K562 (cell line): ENCODE results near the gene GRK1. TPM values are rescaled to one million over a fixed set of nuclear protein-coding genes. Genes with fewer than 3 reads are reported as not detected.
A peak's percentile ranks its signal among the peaks of the same experiment; 100 is the strongest.

Source experiments
- ATAC-seq: fragments of 200-7000 bp; cut with Tn5 transposase; 3 replicates; pipeline ENCODE4 v1.9.1; 2020; ENCODE audit warnings: moderate library complexity
- BruUV-seq: library from RNA; stranded (reverse); fragments of 400-500 nt; replicated peaks from 2 replicates; lab custom pipeline; 2021; lab: Mats Ljungman, UMichigan
- CTCF ChIA-PET: fragments of 300-600 bp; formaldehyde crosslinking; extraction: SDS; loops from one replicate; lab custom pipeline; 2021; ENCODE audit warnings: low intra/inter-chr PET ratio; lab: Yijun Ruan, JAX
- POLR2A ChIA-PET: fragments of 300-600, 350-650 bp; sonication (Branson Sonifier 250); formaldehyde crosslinking; extraction: SDS; loops from one replicate; lab custom pipeline; 2021; ENCODE audit warnings: antibody characterized with exemption, inconsistent platforms; lab: Yijun Ruan, JAX
- DNase-seq, 4 experiments: peaks; one replicate each; pipeline versions ENCODE4 v3.0.0 to v3.0.0-alpha.2; 2011 to 2018; ENCODE audit warnings: low spot score in 3 of 4, mixed read lengths in 3 of 4; ENCODE audit errors: extremely low read depth in 1 of 4
- FAIRE-seq: peaks from 2 replicates; lab custom pipeline; 2011; peaks lifted over from hg19 to GRCh38; lab: Jason Lieb, UNC
- H2AFZ ChIP-seq: 2 replicates; pipeline ENCODE4 v1.6.0; 2011; ENCODE audit warnings: low read depth, low read length, control low read depth, inconsistent platforms
- H3K27ac ChIP-seq: fragments of 200-600 bp; 3 replicates; pipeline ENCODE4 v1.8.0; 2011; ENCODE audit warnings: low read depth, mild to moderate bottlenecking, control low read depth, inconsistent platforms, low read length, moderate library complexity, mixed read lengths; ENCODE audit errors: extremely low read depth
- H3K27me3 ChIP-seq, 2 experiments: fragments of 300-600 bp in 1 of 2; 2 replicates in 1 of 2; 3 replicates in 1 of 2; pipeline versions ENCODE4 v1.6.0 to v1.8.0; 2011; ENCODE audit warnings: inconsistent platforms in 2 of 2, low read length in 2 of 2, mild to moderate bottlenecking in 1 of 2, mixed read lengths in 1 of 2, moderate library complexity in 1 of 2; ENCODE audit not compliant: control insufficient read depth in 2 of 2, insufficient read depth in 2 of 2
- H3K36me3 ChIP-seq: fragments of 300-600 bp; 3 replicates; pipeline ENCODE4 v1.8.0; 2011; ENCODE audit warnings: mild to moderate bottlenecking, low read length, inconsistent platforms; ENCODE audit not compliant: control insufficient read depth, insufficient read depth
- H3K4me1 ChIP-seq, 2 experiments: fragments of 200-600 bp in 1 of 2; replicated peaks in 1 of 2; 2 replicates in 1 of 2; 3 replicates in 1 of 2; pipeline versions ENCODE4 v1.5.1 to v1.8.0; 2011; ENCODE audit warnings: inconsistent platforms in 2 of 2, low read length in 2 of 2, mild to moderate bottlenecking in 1 of 2, mixed read lengths in 1 of 2, moderate library complexity in 1 of 2; ENCODE audit not compliant: control insufficient read depth in 2 of 2, insufficient read depth in 2 of 2
- H3K4me2 ChIP-seq: 2 replicates; pipeline ENCODE4 v1.6.1; 2011; ENCODE audit warnings: low read length, control low read depth, inconsistent platforms, mixed read lengths; ENCODE audit not compliant: insufficient read depth
- H3K4me3 ChIP-seq: fragments of 200-600 bp; sonication (generic), shearing (Covaris generic); 2 replicates; pipeline ENCODE4 v1.5.1; 2016; ENCODE audit warnings: control low read depth, inconsistent platforms
- H3K79me2 ChIP-seq: fragments of 200-600 bp; 3 replicates; pipeline ENCODE4 v1.8.0; 2011; ENCODE audit warnings: low read length, inconsistent platforms; ENCODE audit not compliant: control insufficient read depth, insufficient read depth
- H3K9ac ChIP-seq, 2 experiments: 2 replicates each; pipeline versions ENCODE4 v1.6.0 to v1.6.1; 2011; ENCODE audit warnings: low read depth in 2 of 2, low read length in 2 of 2, control low read depth in 1 of 2, inconsistent platforms in 1 of 2, mild to moderate bottlenecking in 1 of 2, mixed read lengths in 1 of 2; ENCODE audit not compliant: insufficient read depth in 1 of 2
- H3K9me1 ChIP-seq: one replicate; pipeline ENCODE4 v1.6.0; 2011; ENCODE audit warnings: inconsistent platforms, mild to moderate bottlenecking, low read length, moderate library complexity; ENCODE audit not compliant: control insufficient read depth, insufficient read depth
- H3K9me3 ChIP-seq: replicated peaks from 2 replicates; pipeline ENCODE4 v1.5.1; 2011; ENCODE audit warnings: low read depth, low read length, inconsistent platforms; ENCODE audit not compliant: control insufficient read depth, insufficient read depth
- H4K20me1 ChIP-seq: replicated peaks from 2 replicates; pipeline ENCODE4 v1.6.1; 2011; ENCODE audit warnings: low read length, inconsistent platforms, mixed read lengths; ENCODE audit not compliant: control insufficient read depth, insufficient read depth
- ASH1L ChIP-seq: fragments of 450-650 bp; IDR thresholded peaks from 2 replicates; pipeline ENCODE4 v1.6.1; 2018; ENCODE audit warnings: borderline replicate concordance, mild to moderate bottlenecking, low read depth; ENCODE audit not compliant: partially characterized antibody
- BRD4 ChIP-seq: fragments of 200-600 bp; sonication (generic); IDR thresholded peaks from 2 replicates; pipeline ENCODE4 v1.6.1; 2017; ENCODE audit warnings: inconsistent platforms
- DACH1 ChIP-seq: fragments of 450-650 bp; IDR thresholded peaks from 2 replicates; pipeline ENCODE4 v1.6.1; 2018; ENCODE audit not compliant: partially characterized antibody
- HIVEP1 ChIP-seq: fragments of 250-450 bp; sonication (Bioruptor Pico); IDR thresholded peaks from 2 replicates; pipeline ENCODE4 v1.4.0; 2020; ENCODE audit warnings: mild to moderate bottlenecking
- SMC3 ChIP-seq: conservative IDR thresholded peaks from 2 replicates; pipeline ENCODE4 v1.6.1; 2011; ENCODE audit warnings: low read depth, low read length, improper control_type of control experiment; ENCODE audit not compliant: insufficient read depth
- ZNF316 ChIP-seq: fragments of 450-650 bp; IDR thresholded peaks from 2 replicates; pipeline ENCODE4 v1.6.1; 2016
- ZNF764 ChIP-seq: fragments of 250-450 bp; sonication (Bioruptor Pico); IDR thresholded peaks from 2 replicates; pipeline ENCODE4 v1.4.0; 2020; ENCODE audit warnings: low read depth, mild to moderate bottlenecking, moderate library complexity
- WGBS: fragments of 100-300 bp; shearing (Covaris generic); methylation state at CpG from one replicate; pipeline ENCODE4 v1.1.6; 2016; ENCODE audit warnings: low coverage, mixed read lengths; ENCODE audit not compliant: insufficient coverage; ENCODE audit errors: missing lambda C conversion rate; 5-methylcytosine and 5-hydroxymethylcytosine counted together
- in situ Hi-C: fragments of 300-500 bp; cut with MboI; formaldehyde crosslinking; loops from 4 replicates; pipeline ENCODE4 v1.15.0; 2018; ENCODE audit warnings: inconsistent platforms, mixed read lengths
- intact Hi-C: fragments of 100-400 bp; cut with micrococcal nuclease; formaldehyde crosslinking; loops from 2 replicates; pipeline ENCODE4 v1.14.2; 2022
- polyA plus RNA-seq, 8 experiments: library from polyadenylated mRNA; depleted of rRNA in 4 of 8; stranded (reverse) in 5 of 8; unstranded in 3 of 8; fragments of >200 nt; fragmentation: Nextera tagmentation in 2 of 8; fragmentation: Illumina TruSeq in 1 of 8; extraction: Ambion mirVana in 2 of 8; extraction: Trizol in 1 of 8; gene quantifications; 2 replicates each; pipeline versions ENCODE4 v1.2.1 to v1.2.3, GENCODE V29; 2011 to 2014; ENCODE audit warnings: inconsistent platforms in 1 of 8, missing spikeins in 1 of 8
- total RNA-seq, 7 experiments: library from RNA; depleted of rRNA in 6 of 7; stranded (reverse); fragments of >200 nt in 6 of 7; fragmentation: Illumina TruSeq in 2 of 7; extraction: Trizol in 2 of 7; gene quantifications; 2 replicates each; pipeline versions ENCODE4 v1.2.1 to v1.2.3, GENCODE V29; 2011 to 2021; ENCODE audit warnings: low replicate concordance in 1 of 7
- TF ChIP-seq, protein P1 (sequence below): fragments of 450-650 bp; formaldehyde crosslinking; conservative IDR thresholded peaks from 2 replicates; pipeline ENCODE4 v1.4.0; 2022; ENCODE audit warnings: mild to moderate bottlenecking, missing genetic modification characterization
- TF ChIP-seq, protein P2 (sequence below): IDR thresholded peaks from 2 replicates; pipeline ENCODE4 v1.6.1; 2011; ENCODE audit not compliant: insufficient read length; ENCODE audit errors: extremely low read depth
- TF ChIP-seq, protein P3 (sequence below): sonication (generic); formaldehyde crosslinking; IDR thresholded peaks from 2 replicates; pipeline ENCODE4 v1.8.0; 2022; ENCODE audit warnings: mild to moderate bottlenecking, missing genetic modification reagents, borderline replicate concordance

GRK1 gene
- total and polyA plus RNA-seq, 9 of the 15 experiments (the other 6 are each of a cell fraction or from before 2014, with no cell fraction given): 0.09 TPM; not detected in 8

DNA sequence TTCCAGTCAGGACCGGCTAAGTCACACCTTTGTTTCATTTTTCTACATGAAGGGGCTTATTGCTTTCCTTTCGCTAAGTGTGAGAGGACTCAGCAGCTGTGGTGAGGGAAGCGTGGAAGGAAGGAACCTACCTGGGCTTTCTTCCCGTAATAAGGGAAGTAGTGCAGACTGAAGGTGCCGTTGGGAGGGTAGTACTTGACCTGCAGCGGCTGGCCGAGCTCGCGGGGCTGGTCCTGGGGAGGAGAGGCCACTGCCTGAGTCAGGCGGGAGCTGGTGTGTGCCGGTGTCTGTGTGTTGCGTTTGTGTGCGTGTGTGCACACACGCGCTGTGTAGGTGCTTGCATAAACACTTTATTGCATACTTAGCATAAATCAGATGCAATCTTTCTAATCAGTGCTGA, 16.7 kb upstream of the GRK1 start:
- Histone ChIP-seq H3K36me3 (no peaks in the 10 kb centered on the region), H3K9me3 (no peaks in the 10 kb centered on the region), H3K27ac (no peak overlapping the region), H3K79me2 (no peaks in the 10 kb centered on the region), H3K9me1 (no peaks in the 10 kb centered on the region), H3K4me2 (no peak overlapping the region), H3K9ac (no peak overlapping the region), H2AFZ (no peak overlapping the region), H4K20me1 (no peaks in the 10 kb centered on the region), H3K4me1 (peaks cover 0 to 3% of the 10 kb centered on the region in 2 experiments; a peak in 1 of 5 replicates), H3K4me3 (no peak overlapping the region), H3K27me3 (peaks cover 5 to 38% of the 10 kb centered on the region in 2 experiments; a peak in 3 of 5 replicates)
- intact Hi-C loops (no loop called here), in situ Hi-C loops (loop anchor here (10.0 kb wide), 1 partner anchor 265 kb away; no protein-coding TSS in a partner anchor)
- ChIA-PET POLR2A (interaction anchor here (0.6 kb wide), 1 partner anchor 296 kb away, joined by 4 read pairs; no protein-coding TSS in a partner anchor), CTCF (no interaction called here)
- TF ChIP-seq ZNF764 (CRISPR knock-in tag): no peak
- TF ChIP-seq ZNF316: 0 out of 2 replicates have a peak, but pooled peaks have one; percentile 13
- ATAC-seq: no peak
- FAIRE-seq: no peak
- BruUV-seq: no TSS peak
- no peak for DNase-seq
- 50% methylated on average over 9 of the region's 15 CpGs for WGBS

DNA sequence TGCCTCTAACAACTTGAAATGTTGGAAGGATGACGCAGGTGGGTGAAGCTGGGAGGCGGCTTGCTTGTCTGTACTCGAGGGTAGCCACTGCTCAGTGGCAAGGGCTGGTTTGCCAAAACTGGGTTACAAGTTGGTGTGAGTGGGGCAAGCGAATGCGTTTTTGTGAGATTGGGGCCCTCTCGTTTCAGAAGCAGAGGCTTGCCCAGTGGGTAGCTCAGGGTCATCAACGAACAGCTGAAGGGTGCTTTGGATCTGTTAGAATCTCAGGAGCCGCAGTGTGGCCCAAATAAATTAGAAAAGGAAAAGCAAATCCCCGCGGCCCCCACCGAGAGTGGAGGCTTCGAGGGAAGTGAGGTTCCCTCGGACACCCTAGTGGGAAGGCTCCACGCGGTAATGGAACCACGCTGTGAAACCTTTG, 16.3 kb upstream of the GRK1 start:
- POLR2A ChIA-PET: interaction anchor here (0.6 kb wide), 2 partner anchors 295 to 1408 kb away, joined by 4 to 5 read pairs; no protein-coding TSS in a partner anchor
- intact Hi-C loops: no loop called here
- no TSS peak for BruUV-seq

More for the DNA sequence above, 16.3 kb upstream of the GRK1 start:
- no peak for ATAC-seq
- TF ChIP-seq, protein P1, sequence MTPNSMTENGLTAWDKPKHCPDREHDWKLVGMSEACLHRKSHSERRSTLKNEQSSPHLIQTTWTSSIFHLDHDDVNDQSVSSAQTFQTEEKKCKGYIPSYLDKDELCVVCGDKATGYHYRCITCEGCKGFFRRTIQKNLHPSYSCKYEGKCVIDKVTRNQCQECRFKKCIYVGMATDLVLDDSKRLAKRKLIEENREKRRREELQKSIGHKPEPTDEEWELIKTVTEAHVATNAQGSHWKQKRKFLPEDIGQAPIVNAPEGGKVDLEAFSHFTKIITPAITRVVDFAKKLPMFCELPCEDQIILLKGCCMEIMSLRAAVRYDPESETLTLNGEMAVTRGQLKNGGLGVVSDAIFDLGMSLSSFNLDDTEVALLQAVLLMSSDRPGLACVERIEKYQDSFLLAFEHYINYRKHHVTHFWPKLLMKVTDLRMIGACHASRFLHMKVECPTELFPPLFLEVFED (CRISPR knock-in tag): no peak
- TF ChIP-seq, protein P2, sequence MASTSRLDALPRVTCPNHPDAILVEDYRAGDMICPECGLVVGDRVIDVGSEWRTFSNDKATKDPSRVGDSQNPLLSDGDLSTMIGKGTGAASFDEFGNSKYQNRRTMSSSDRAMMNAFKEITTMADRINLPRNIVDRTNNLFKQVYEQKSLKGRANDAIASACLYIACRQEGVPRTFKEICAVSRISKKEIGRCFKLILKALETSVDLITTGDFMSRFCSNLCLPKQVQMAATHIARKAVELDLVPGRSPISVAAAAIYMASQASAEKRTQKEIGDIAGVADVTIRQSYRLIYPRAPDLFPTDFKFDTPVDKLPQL: no peak
- TF ChIP-seq, protein P3, sequence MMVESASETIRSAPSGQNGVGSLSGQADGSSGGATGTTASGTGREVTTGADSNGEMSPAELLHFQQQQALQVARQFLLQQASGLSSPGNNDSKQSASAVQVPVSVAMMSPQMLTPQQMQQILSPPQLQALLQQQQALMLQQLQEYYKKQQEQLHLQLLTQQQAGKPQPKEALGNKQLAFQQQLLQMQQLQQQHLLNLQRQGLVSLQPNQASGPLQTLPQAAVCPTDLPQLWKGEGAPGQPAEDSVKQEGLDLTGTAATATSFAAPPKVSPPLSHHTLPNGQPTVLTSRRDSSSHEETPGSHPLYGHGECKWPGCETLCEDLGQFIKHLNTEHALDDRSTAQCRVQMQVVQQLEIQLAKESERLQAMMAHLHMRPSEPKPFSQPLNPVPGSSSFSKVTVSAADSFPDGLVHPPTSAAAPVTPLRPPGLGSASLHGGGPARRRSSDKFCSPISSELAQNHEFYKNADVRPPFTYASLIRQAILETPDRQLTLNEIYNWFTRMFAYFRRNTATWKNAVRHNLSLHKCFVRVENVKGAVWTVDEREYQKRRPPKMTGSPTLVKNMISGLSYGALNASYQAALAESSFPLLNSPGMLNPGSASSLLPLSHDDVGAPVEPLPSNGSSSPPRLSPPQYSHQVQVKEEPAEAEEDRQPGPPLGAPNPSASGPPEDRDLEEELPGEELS (CRISPR knock-in tag): no peak
- TF ChIP-seq SMC3 (no peak), ASH1L (no peak), BRD4 (no peak), HIVEP1 (CRISPR knock-in tag) (no peak), DACH1 (no peak)
- TF ChIP-seq, all 486 proteins: peak for 0
- in situ Hi-C loops: loop anchor here (10.0 kb wide), 1 partner anchor 264 kb away; no protein-coding TSS in a partner anchor
- Histone ChIP-seq H3K79me2 (no peaks in the 10 kb centered on the region), H3K4me1 (peaks cover 0 to 3% of the 10 kb centered on the region in 2 experiments; a peak in 1 of 5 replicates), H3K9ac (no peak overlapping the region), H3K4me3 (no peak overlapping the region), H3K4me2 (no peak overlapping the region), H3K9me1 (no peaks in the 10 kb centered on the region), H4K20me1 (no peaks in the 10 kb centered on the region; the same call in 1 of the 2 replicates), H3K9me3 (no peaks in the 10 kb centered on the region), H2AFZ (no peak overlapping the region), H3K27ac (no peak overlapping the region), H3K36me3 (no peaks in the 10 kb centered on the region), H3K27me3 (peaks cover 10 to 43% of the 10 kb centered on the region in 2 experiments; a peak in 4 of 5 replicates)
- FAIRE-seq (no peak), DNase-seq (no peak)
- CTCF ChIA-PET: no interaction called here
- 20% methylated on average over 12 of the region's 16 CpGs for WGBS
